CD4-positive, alpha-beta T cell treated with Interleukin-15 for 1 hour (primary cell): ENCODE data around the gene TTC16.

ENCODE experiments used
- DNase-seq: peaks from one replicate; pipeline ENCODE4 v3.0.0-alpha.2; 2020

Gene TTC16

DNA sequence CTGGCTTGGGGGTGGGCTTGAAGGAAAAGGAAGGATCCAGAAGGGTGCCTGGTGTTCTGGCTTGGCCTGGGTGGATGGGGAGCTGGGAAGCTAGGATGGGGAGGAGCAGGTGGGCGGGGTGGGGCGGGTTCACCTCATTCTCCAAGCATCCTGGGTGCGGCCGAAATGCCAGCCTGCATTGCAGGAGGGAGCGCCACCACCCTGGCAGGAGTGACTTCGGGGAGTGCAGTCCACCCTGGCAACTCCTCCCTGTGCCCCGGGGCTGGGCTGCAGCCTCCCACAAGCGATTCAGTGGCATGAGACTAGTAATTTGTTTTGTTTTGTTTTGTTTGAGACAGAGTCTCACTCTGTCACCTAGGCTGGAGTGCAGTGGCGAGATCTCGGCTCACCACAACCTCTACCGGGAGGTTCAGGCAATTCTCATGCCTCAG is 5.5 kb downstream of the TTC16 start:
- no peak for DNase-seq

DNA sequence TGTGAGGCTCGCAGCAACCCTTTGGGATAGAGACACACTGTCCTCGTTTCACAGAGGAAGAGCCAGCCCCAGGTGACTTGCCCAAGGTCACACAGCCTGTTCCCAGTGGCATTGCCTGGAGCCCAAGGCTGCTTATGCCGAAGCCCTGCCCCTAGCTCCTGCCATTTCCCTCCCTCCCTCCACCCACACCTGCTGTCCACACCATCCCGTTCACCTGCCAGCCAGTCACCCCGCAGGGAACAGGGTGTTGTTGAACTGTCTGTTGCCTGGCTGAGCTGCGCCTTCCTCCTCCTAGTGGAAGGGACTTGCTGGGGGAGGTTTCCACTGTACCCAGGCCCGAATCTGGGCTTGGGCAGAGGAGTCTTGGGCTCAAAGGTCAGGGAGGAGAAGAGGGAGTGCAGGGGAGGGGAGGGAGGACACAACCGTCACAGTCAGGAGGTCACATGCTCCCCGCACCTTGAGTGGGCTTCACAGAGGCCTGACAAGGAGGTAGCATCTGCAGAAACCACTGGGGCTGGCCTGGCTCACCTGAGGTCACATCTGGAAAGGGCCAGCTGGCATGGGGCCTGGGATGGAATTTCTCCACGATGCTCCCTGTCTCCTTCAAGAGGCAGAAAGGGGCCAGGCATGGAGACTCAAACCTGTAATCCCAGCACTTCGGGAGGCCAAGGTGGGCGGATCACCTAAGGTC is 6.3 kb downstream of the TTC16 start:
- no peak for DNase-seq

DNA sequence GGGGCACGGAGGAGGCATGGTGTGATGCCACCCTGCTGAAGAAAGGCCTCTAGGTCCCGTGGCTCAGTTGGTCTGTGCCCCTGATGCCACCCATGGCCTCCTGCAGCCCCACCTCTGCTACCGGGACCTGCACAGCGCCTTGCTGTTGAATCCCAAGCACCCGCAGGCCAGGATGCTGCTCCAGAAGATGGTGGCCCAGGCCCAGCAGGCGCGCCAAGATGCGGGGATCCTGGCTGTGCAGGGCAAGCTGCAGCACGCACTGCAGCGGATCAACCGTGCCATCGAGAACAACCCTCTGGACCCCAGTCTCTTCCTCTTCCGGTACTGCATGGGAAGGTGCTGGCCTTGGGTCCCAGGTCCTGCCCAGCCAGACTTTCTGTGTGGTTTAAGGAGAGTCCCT is 7.1 kb downstream of the TTC16 start:
- DNase-seq: no peak

DNA sequence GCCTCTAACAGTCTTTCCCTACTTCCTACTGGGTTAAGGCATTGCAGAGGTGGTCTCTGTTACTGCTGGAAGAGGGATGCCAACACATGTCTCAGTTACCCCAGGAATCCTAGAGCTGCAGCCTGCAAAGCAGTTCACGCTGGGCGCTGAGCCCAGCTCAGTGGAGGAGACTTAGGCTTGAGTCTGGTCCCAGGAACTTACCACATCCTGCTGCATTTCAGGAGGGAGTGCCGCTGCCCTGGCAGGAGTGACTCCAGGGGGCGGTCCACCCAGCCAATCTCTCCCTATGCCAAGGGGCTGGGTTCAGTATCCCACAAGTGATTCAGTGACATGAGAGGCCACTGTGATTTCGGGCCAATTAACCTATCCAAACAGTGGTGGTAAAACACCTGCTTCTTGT is 7.6 kb downstream of the TTC16 start:
- DNase-seq: no peak

DNA sequence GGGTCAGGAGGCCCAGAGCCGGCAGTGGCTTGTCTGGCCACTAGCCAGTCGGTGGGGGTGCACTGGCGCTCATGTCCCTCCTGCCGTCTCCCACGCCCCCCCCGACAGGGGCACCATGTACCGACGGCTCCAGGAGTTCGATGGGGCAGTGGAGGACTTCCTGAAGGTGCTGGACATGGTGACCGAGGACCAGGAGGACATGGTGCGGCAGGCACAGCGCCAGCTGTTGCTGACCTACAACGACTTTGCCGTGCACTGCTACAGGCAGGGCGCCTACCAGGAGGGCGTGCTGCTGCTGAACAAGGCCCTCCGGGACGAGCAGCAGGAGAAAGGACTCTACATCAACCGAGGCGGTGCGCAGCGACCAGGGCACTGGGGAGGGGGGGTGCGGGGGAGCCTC is 8.1 kb downstream of the TTC16 start:
- DNase-seq: no peak

DNA sequence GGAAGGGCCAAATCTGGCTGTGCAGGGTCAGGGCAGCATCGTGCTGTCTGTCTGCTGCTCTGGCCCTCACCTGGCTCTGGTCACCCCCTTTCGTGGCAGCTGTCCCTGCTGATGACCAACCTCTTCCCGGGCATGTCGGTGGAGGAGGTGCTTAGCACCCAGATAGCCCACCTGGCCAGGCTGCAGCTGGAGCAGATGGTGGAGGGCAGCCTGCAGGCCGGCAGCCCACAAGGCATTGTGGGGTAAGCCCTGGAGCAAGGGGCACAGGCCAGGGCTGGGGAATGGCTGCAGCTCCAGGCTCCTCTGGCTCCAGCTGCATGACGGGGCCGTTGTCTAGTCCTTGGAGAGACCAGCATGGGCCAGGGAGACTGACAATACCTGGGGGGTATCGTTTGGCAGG is 11.0 kb downstream of the TTC16 start:
- no peak for DNase-seq

DNA sequence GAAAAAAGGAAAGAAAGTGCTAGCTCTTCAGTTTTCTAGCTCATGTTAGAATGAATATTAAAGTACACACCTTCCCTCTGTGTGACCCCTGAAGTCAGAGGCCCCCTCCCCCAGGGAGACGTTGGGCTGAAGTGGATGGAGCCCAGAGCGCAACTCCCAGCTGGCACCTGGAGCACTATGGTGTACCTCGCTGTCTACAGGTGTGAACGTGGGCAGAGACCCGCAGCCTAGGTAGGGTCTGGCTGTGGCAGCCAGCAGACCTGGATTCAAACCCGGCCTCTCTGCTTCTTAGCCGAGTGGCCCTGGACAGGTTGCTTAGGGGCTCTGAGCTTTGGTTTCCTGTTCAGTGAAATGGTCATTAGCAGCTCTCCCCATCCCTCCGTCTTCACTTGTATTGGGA is 12.9 kb downstream of the TTC16 start:
- DNase-seq: no peak

DNA sequence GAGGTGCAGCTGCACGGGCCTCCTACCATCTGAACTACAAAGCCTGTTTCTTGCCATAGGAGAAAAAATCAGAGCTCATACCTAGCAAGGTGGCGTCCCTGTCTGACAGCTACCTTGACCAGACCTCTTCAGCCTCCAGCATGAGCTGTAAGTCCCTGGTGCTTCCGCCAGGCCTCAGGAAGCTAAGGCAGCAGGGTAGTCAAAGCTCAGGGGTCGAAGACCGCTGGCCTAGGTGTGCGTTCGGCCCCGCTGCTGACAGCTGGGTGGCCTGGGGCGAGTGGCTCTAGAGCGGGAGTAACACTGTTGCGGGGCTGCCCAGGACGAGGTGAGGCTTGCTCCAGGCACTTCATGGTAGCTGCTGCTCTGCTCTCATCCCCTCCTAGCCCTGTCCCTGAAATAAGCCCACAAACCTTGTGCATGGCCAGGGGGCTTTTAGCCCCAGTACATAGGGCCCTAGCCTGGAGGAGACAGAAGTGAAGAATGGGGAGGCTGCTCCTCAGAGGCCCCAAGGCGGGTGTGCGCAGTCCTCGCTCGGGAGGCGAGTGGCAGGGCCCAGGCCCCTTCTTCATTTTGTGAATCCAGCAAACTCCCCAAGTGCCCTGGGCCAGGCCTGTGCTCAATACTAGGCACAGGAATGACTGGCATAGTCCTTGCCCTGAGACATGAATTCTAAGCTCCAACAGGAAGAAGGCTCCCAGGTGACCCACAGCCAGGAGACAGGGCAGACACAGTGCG is 13.8 kb downstream of the TTC16 start:
- no peak for DNase-seq

DNA sequence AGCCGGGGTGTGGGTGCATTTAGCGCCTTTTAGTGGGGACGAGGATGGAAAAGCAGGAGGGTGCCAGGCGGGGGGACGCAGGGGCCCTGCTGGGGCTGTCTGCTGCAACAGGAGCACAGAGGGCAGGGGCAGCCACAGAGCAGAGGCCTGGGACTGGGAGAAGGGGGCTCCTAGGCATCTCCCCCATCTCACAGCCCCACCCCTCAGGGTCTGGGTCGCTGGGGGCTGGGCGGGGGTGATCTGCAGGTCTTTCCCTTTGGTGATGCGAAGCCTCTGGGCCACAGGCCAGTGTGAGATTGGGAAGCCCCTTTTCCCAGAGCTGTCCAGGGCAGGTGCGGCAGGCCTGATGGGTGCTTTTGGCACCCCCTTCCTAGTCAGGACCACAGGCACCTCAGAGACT is 14.4 kb downstream of the TTC16 start:
- DNase-seq: no peak

DNA sequence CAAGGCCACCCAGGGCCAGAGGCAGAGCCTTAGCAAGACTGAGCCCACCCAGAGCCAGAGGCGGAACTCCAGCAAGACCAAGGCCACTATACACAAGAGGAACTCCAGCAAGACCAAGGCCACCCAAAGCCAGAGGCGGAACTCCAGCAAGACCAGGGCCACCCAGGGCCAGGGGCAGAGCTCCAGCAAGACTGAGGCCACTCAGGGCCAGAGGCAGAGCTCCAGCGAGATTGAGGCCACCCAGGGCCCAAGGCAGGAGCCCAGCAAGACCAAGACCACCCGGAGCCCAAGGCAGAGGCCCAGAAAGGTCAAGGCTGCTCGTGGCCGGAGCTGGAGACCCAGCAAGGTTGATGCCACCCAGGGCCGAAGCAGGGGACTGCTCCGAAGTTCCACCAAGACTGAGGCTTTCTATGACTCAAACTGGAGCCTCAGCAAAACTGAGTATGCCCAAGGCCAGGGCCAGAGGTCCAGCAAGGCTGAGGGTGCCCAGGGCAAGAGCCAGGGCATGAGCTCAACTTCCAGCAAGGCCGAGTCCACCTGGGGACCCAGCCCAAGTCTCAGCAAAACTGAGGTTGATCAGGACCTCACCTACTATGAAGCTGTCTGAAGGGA is 15.0 kb downstream of the TTC16 start:
- no peak for DNase-seq

DNA sequence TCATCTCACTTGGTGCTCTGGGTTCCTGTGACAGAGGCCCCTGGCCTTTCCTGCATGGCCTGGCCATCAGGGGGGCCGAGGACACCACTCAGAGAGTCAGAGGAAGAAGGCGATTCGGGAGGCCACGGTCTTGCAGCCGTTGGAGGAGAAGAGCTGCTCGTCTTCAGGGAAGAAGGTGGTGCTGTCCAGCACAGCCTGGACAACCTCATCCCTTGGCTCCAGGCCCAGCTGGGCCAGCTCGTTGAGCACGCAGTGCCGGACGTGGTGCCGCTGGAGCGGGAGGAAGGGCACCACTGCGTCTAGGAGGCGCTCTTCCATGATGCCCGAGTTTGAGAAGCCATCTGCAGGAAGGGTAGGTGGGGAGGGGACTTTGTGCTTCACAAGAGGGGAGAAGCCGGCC is 16.1 kb downstream of the TTC16 start:
- no peak for DNase-seq

DNA sequence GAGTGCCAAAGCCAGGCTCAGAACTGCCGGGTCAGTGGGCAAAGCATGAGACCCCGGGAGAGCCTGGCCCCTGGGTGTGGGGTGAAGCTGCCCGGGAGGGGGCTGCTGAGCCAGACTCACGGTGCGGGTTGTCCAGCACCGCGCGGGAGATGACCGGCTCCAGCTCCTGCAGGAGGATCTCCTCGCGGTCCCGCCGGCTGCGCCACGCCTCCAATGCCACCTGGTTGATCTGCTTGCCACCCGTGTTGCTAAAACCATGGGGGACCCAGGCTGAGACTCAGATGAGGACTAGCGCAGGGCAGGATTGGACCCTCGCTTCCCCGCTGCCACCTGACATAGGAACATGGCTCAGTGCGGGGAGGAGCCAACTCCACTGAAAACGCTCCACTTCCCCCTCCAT is 16.6 kb downstream of the TTC16 start:
- no peak for DNase-seq

DNA sequence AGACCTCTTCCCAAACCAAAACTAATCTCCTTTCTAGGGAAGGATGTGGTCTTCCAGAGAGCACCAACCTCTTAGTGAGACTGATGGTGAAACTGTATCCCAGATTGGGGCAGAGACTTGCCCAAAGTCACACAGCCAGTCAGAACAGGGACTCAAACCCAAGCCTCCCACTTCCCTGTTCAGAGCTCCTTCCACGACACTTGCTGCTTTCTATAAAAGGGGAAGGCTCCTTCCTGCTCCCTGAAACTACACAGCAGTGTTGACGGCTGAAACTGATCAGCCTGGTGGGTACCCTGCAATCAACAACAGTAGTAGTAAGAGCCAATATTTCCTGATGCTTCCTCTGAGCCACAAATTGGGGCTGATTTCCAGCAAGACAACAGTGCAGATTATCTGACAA is 17.7 kb downstream of the TTC16 start:
- no peak for DNase-seq

DNA sequence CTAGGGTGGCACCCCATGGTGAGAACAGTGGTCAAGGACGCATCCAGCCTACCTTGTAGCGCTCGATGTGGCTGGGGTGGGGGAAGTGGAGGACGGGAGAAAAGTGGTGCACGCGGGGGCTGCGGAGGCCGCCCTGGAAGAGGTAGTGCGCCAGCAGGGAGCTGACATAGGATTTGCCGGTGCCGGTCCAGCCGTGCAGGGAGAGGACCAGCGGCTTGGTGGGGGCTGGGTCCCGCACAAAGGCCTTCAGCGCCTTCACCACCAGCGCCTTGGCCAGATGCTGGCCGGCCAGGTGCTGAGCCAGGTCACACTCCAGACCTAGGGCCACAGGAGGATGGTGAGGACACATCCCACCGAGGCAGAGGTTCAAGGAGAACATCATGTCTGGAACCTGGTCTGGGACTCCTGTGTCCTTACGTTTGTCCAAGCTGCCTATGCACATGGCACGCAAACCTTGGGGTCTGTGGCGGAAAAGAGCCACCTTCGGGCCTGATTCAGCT is 18.4 kb downstream of the TTC16 start:
- no peak for DNase-seq

DNA sequence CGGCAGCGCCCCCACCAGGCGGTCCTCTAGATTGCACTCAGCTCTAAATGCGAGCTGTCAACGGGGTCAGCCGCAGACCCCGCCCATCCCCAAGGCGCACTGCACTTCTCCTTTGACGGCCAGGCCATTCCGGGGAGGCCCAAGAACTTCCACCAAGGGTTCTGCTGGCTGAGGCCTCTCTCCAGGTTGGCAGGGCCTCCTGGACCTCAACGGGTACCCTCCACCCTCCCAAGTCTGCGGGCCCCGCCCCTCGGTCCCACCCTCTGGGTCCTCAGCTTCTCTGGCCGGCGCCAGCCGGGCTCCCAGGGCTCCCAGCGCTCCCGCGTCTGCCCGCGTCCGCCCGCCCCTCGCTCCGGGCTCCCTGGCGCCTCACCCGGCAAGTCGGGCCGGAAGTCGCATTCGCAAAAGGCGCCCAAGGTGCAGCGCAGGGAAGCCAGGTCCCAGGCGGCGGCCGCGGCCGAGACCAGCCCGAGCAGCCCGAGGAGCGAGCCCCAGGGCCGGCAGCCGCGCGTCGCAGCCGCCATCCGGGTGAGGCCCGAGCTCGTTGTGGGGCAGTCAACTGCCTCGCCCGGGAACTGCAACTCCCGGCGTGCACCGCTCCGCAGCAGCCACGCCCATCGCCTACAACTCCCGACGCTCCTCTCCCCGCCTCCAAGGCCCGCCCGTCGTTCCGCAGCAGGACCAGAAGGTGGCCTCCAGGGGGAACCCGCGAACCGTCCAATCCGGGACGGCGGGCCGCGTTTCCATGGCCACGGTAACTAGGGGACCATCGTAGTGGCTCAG is 19.1 kb downstream of the TTC16 start, which contains the start of gene TOR2A:
Gene TOR2A, minus strand, starts transcription at position 548 of the 783 bp plus-strand sequence. Its CDS starts 24 bp downstream, at position 524.
- peak; percentile 98 for DNase-seq

DNA sequence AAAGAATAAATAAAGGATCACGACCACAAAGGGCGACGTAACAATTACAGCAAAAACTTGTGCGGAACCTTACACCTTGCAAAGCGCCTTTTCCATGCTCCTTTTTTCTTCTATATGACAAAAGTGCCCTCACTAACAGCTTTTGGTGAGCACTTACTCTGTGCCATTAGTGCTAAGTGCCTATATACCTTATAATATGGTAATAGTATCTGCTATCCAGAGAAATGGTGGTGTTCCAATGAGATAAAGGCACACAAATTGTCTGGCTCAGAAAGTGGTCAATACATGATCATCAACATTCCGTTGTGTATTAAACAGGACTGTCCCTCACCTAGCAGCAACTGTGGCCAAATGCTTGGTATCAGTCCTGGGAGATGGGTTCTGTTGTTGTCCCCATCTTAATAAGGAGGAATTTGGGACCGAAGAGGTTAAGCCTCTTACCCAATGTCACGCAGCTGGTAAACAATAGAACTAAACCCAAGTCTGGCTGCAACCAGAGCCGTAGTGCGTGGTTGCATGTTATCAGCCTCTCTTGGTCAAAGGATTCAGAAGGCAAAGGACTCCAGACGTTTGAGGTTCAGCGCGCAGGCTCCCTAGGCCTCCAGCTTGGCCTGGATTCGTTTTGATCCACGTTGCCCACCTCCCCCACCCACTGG is 19.8 kb downstream of the TTC16 start:
- no peak for DNase-seq

DNA sequence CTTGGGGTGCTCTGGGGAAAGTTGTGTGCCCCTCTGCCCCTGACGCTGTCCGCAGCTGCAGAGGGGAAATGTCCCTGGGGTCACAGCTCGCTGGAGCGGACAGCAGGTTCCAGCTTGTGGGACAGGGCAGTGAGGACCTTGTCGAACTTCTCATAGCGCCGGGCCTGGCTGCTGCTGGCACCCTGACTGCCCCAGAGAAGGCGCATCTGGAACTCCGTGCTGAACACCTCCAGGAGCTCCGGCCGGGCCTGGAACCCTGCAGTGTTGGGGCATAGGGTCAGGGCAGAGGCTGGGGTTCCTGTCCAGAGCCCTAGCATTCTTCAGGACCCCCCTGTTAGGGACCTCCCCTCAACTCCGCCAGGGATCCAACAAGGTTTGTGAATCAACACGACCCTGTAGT is 22.8 kb downstream of the TTC16 start:
- no peak for DNase-seq

DNA sequence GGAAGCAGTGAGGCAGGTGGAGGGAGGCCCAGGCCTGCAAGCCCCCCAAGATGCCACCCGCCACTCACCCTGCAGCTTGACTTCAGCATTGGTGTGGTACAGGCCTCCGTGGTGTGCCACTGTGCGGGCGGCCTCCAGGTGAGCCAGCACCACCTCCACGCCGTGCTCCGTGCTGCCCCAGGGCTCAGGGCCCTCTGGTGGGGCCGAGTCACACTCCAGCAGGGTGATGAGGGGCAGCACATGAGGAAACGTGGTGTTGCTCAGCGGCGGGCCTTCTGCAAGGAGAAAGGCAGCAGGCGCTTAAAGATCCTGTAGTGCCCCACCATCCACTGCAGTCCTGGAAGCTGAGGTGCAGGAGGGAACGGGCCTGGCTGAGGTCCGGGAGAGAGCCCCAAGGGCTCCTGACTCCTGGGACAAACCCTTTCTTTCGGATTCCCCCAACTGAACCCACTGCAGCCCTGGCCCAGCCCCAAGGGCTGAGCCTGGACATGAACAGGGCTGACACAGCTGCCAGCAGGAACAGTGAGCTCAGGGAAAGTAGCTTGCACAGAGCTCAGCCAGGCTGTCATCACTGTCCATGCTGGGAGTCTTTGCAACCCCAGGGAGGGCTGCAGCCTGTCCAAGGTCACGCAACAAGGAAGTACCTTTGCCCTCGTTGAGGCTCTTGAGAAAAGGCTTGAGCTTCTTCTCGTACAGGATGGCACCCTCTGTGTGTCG is 23.9 kb downstream of the TTC16 start:
- DNase-seq: no peak

DNA sequence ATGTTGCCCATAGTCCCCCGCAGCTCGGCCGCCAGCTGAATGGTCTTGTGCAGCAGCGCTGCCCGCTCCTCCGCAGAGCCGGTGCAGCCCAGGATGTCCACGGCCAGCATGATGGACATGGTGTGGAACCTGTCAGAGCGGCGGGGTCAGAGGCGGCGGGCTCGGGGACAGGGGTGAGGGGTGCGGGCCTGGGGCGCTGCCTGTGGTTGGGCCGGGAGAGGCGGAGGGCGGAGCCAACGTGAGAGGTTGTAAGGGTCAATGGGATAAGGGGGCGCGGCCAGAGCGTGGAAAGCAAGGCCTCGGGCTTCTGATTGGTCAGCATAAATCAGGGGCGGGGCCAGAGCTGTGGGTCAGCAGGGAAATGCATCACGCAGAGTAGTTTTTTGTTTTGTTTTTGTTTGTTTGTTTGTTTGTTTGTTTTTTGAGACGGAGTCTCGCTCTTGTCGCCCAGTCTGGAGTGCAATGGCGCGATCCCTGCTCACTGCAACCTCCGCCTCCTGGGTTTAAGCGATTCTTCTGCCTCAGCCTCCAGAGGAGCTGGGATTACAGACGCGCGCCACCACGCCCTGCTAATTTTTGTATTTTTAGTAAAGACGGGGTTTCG is 26.1 kb downstream of the TTC16 start:
- no peak for DNase-seq

DNA sequence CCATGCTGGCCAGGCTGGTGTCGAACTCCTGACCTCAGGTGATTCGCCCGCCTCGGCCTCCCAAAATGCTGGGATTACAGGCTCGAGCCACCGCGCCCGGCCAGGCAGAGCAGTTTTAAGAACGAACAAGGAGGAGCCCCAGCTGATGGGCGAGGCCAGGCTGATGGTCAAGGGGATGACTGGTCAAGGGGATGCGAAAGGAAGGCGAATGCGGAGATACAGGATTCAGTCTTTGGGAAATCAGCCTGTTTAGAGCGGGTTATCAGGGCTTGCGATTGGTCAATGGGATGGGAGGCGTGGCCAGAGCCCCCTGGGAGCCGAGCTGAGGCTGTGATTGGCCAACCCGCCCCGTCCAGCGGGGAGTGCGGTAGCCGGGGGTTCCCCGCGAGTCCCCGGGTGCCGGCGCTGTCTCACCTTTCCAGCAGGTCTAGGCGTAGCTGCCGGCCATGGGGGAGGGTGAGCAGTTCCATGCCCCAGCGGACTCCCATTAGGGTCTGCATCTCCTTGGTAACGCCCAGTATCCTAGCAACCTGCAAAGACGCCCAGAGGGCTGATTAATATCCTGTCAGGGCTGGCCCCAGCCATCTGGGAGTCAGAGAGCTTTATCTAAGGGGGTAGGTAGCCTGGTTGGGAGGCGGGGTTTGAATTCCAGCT is 26.7 kb downstream of the TTC16 start:
- DNase-seq: no peak
